ENCODE measurements around the gene RNF43. TPM values are rescaled to one million over a fixed set of nuclear protein-coding genes. Genes with fewer than 3 reads are reported as not detected.

RNF43 gene
- polyA plus RNA-seq, 1 donor (not counting 4 experiments of a cell fraction or from before 2014, with no cell fraction given), result 15.0 TPM

DNA sequence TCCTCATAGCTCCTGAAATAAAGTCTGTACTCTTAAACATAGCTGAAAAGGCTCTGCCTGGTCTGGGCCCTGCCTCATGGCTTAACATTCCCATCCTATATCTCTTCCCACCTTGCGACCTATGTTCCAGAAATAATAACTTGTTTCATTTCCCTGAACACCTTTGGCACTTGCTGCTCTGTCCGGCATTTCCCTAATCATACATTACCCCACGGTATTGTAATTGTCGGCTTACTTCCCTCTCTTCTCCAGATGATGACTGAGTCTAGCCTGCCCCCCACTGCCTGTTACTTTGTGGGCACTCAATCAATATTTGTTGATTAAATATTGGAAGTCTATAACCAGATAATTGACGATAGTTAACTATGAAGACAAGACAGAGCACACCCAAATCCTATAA is 42.1 kb downstream of the RNF43 start:
- Histone ChIP-seq H3K27me3 (ENCODE audit: control insufficient read depth, extremely low read depth, insufficient read depth, low read length) (no peaks in the 10 kb centered on the region), H3K4me3 (ENCODE audit: control insufficient read depth in 2 of 3, extremely low read depth in 1 of 3, insufficient read depth in 2 of 3, low read depth in 1 of 3, low read length in 3 of 3) (no peak overlapping the region), H3K9ac (ENCODE audit: control insufficient read depth, extremely low read depth, insufficient read depth, low read length) (no peak overlapping the region), H3K79me2 (ENCODE audit: control insufficient read depth, insufficient read depth, low read length) (peaks cover 50% of the 10 kb centered on the region), H3K27ac (ENCODE audit: control insufficient read depth, insufficient read depth, low read length) (no peak overlapping the region), H2AFZ (ENCODE audit: control insufficient read depth, low read length) (no peak overlapping the region), H3K9me3 (ENCODE audit: control insufficient read depth, low read depth, low read length) (no peaks in the 10 kb centered on the region), H3K36me3 (ENCODE audit: control insufficient read depth in 2 of 2, extremely low read depth in 1 of 2, insufficient read depth in 2 of 2, low read length in 2 of 2) (peaks cover 9 to 12% of the 10 kb centered on the region in 2 experiments), H3K4me1 (ENCODE audit: control insufficient read depth, extremely low read depth, insufficient read depth, low read length) (peaks cover 15% of the 10 kb centered on the region), H3K9me1 (ENCODE audit: control insufficient read depth, extremely low read depth, insufficient read depth, low read length) (peaks cover 2% of the 10 kb centered on the region), H3K4me2 (ENCODE audit: control insufficient read depth, extremely low read depth, insufficient read depth, low read depth, low read length) (no peak overlapping the region), H4K20me1 (ENCODE audit: control insufficient read depth, extremely low read depth, insufficient read depth, low read length) (peaks cover 7% of the 10 kb centered on the region)
- DNase-seq (ENCODE audit: low read depth, low spot score) (no peak), FAIRE-seq (no peak)
- TF ChIP-seq, protein P1, sequence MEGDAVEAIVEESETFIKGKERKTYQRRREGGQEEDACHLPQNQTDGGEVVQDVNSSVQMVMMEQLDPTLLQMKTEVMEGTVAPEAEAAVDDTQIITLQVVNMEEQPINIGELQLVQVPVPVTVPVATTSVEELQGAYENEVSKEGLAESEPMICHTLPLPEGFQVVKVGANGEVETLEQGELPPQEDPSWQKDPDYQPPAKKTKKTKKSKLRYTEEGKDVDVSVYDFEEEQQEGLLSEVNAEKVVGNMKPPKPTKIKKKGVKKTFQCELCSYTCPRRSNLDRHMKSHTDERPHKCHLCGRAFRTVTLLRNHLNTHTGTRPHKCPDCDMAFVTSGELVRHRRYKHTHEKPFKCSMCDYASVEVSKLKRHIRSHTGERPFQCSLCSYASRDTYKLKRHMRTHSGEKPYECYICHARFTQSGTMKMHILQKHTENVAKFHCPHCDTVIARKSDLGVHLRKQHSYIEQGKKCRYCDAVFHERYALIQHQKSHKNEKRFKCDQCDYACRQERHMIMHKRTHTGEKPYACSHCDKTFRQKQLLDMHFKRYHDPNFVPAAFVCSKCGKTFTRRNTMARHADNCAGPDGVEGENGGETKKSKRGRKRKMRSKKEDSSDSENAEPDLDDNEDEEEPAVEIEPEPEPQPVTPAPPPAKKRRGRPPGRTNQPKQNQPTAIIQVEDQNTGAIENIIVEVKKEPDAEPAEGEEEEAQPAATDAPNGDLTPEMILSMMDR (optimal IDR thresholded peaks at IDR 0.05 in 1 of 3, IDR thresholded peaks at IDR 0.05 in 1 of 3, conservative IDR thresholded peaks at IDR 0.05 in 1 of 3; ENCODE audit: extremely low read depth in 1 of 3, insufficient read depth in 2 of 3, low read length in 3 of 3), result no peak
- TF ChIP-seq EZH2 (IDR thresholded peaks at IDR 0.05; ENCODE audit: low read length), result no peak
- dilution Hi-C loops (cut with MboI; ENCODE audit: extremely low pct_ligation_motif_present, low sequenced_read_pairs), result no loop called here

DNA sequence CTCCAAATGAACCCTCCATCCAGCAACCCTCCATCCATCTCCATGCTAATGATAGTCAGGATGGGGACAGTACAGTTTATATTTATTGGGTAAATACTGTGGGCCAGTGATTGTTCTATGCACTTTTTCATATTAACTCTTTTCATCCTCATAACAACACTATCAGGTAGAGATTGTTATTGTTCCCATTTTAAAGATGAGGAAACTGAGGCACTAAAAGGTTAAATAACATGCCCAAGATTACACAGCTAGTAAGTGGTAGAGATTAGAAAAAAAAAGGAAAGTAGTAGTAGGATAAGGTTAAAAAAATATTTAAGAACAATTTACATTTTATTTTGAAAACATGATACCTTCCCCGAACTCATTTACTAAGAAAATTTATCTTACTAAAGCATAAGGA is 43.4 kb downstream of the RNF43 start:
- FAIRE-seq, result no peak
- dilution Hi-C loops (cut with MboI; ENCODE audit: extremely low pct_ligation_motif_present, low sequenced_read_pairs), result no loop called here
- no peak for TF ChIP-seq EZH2 (IDR thresholded peaks at IDR 0.05; ENCODE audit: low read length)
- TF ChIP-seq, protein P1 (optimal IDR thresholded peaks at IDR 0.05 in 1 of 3, IDR thresholded peaks at IDR 0.05 in 1 of 3, conservative IDR thresholded peaks at IDR 0.05 in 1 of 3; ENCODE audit: extremely low read depth in 1 of 3, insufficient read depth in 2 of 3, low read length in 3 of 3), result no peak
- H3K79me2 ChIP-seq (ENCODE audit: control insufficient read depth, insufficient read depth, low read length), result peaks cover 44% of the 10 kb centered on the region
- no peaks in the 10 kb centered on the region for H3K9me3 ChIP-seq (ENCODE audit: control insufficient read depth, low read depth, low read length)
- no peaks in the 10 kb centered on the region for H3K27me3 ChIP-seq (ENCODE audit: control insufficient read depth, extremely low read depth, insufficient read depth, low read length)
- no peak overlapping the region for H3K4me2 ChIP-seq (ENCODE audit: control insufficient read depth, extremely low read depth, insufficient read depth, low read depth, low read length)
- H3K9me1 ChIP-seq (ENCODE audit: control insufficient read depth, extremely low read depth, insufficient read depth, low read length), result peaks cover 2% of the 10 kb centered on the region
- no peak overlapping the region for H3K4me3 ChIP-seq (ENCODE audit: control insufficient read depth in 2 of 3, extremely low read depth in 1 of 3, insufficient read depth in 2 of 3, low read depth in 1 of 3, low read length in 3 of 3)
- H3K27ac ChIP-seq (ENCODE audit: control insufficient read depth, insufficient read depth, low read length), result no peak overlapping the region
- peaks cover 15% of the 10 kb centered on the region for H3K4me1 ChIP-seq (ENCODE audit: control insufficient read depth, extremely low read depth, insufficient read depth, low read length)
- peaks cover 13 to 14% of the 10 kb centered on the region in 2 experiments for H3K36me3 ChIP-seq (ENCODE audit: control insufficient read depth in 2 of 2, extremely low read depth in 1 of 2, insufficient read depth in 2 of 2, low read length in 2 of 2)
- no peak overlapping the region for H2AFZ ChIP-seq (ENCODE audit: control insufficient read depth, low read length)
- DNase-seq (ENCODE audit: low read depth, low spot score), result no peak
- H4K20me1 ChIP-seq (ENCODE audit: control insufficient read depth, extremely low read depth, insufficient read depth, low read length), result peaks cover 7% of the 10 kb centered on the region
- no peak overlapping the region for H3K9ac ChIP-seq (ENCODE audit: control insufficient read depth, extremely low read depth, insufficient read depth, low read length)
